ENCODE data around the gene PGD.
"Not testable (repeated sequence)": the region's sequence is repeated elsewhere in the genome, so short reads cannot be mapped to it uniquely, and the experiment has no call there.

Gene PGD

GRCh38 chr1:10437052-10437451 is 38.2 kb downstream of the PGD start:
- no peak for DNase-seq (ENCODE audit: low spot score)

- no peak for DNase-seq (ENCODE audit: low spot score)
These were observed 39.9 kb downstream of the PGD start for GRCh38 chr1:10438677-10439163.

- no peak for DNase-seq (ENCODE audit: low spot score)
These were observed 41.4 kb downstream of the PGD start for GRCh38 chr1:10440305-10440704.

GRCh38 chr1:10440794-10441193 is 41.9 kb downstream of the PGD start:
- DNase-seq (ENCODE audit: low spot score): no peak

GRCh38 chr1:10444248-10444647 is 45.4 kb downstream of the PGD start:
- no peak for DNase-seq (ENCODE audit: low spot score)

GRCh38 chr1:10444795-10445397 is 46.0 kb downstream of the PGD start:
- no peak for DNase-seq (ENCODE audit: low spot score)

- no peak for DNase-seq (ENCODE audit: low spot score)
These were observed 48.0 kb downstream of the PGD start for GRCh38 chr1:10446790-10447422.

- no peak for DNase-seq (ENCODE audit: low spot score)
These were observed 50.9 kb downstream of the PGD start, which contains the start of gene CORT for GRCh38 chr1:10449751-10450150. TSS of gene CORT (plus strand) at chr1:10450031. CDS start at chr1:10450224, 193 bp downstream.

GRCh38 chr1:10450156-10450814 is 51.4 kb downstream of the PGD start:
- DNase-seq (ENCODE audit: low spot score): no peak

GRCh38 chr1:10450836-10451235 is 52.0 kb downstream of the PGD start:
- DNase-seq (ENCODE audit: low spot score): no peak

- no peak for DNase-seq (ENCODE audit: low spot score)
These were observed 52.4 kb downstream of the PGD start for GRCh38 chr1:10451287-10451686.

- no peak for DNase-seq (ENCODE audit: low spot score)
These were observed 57.2 kb downstream of the PGD start for GRCh38 chr1:10456048-10456447.

- DNase-seq (ENCODE audit: low spot score): no peak
These were observed 57.8 kb downstream of the PGD start for GRCh38 chr1:10456661-10457060.

- not testable (repeated sequence) for DNase-seq (ENCODE audit: low spot score)
These were observed 58.6 kb downstream of the PGD start for GRCh38 chr1:10457462-10457861.

- DNase-seq (ENCODE audit: low spot score): no peak
These were observed 59.0 kb downstream of the PGD start for GRCh38 chr1:10457875-10458274.

- DNase-seq (ENCODE audit: low spot score): no peak
These were observed 60.3 kb downstream of the PGD start for GRCh38 chr1:10459184-10459583.

GRCh38 chr1:10467078-10467477 is 68.2 kb downstream of the PGD start:
- DNase-seq (ENCODE audit: low spot score): no peak

- DNase-seq (ENCODE audit: low spot score): no peak
These were observed 71.2 kb downstream of the PGD start for GRCh38 chr1:10470043-10470442.
